H9 (cell line): ENCODE data around the gene FAP. TPM values are rescaled to one million over a fixed set of nuclear protein-coding genes. Genes with fewer than 3 reads are reported as not detected.

ENCODE experiments used
- DNase-seq: peaks from one replicate; pipeline ENCODE4 v3.0.0-alpha.2; 2017
- H2AFZ ChIP-seq: one replicate; pipeline ENCODE4 v1.6.1; 2013; ENCODE audit warnings: mild to moderate bottlenecking, low read length, control low read depth, moderate library complexity
- H2AK5ac ChIP-seq: 2 replicates; pipeline ENCODE4 v1.6.1; 2013; ENCODE audit warnings: low read length, control low read depth, mixed read lengths; ENCODE audit not compliant: insufficient read length
- H2BK120ac ChIP-seq: one replicate; pipeline ENCODE4 v1.6.1; 2013; ENCODE audit warnings: low read depth, mild to moderate bottlenecking, low read length, control low read depth, inconsistent platforms; ENCODE audit not compliant: poor library complexity, severe bottlenecking
- H2BK12ac ChIP-seq: 2 replicates; pipeline ENCODE4 v1.6.1; 2013; ENCODE audit warnings: low read length, control low read depth, mixed read lengths, low read depth; ENCODE audit not compliant: insufficient read length
- H2BK15ac ChIP-seq: 2 replicates; pipeline ENCODE4 v1.6.1; 2013; ENCODE audit warnings: low read depth, low read length, control low read depth
- H2BK20ac ChIP-seq: one replicate; pipeline ENCODE4 v1.6.1; 2013; ENCODE audit warnings: low read depth, mild to moderate bottlenecking, low read length, control low read depth, inconsistent platforms; ENCODE audit not compliant: poor library complexity, severe bottlenecking
- H2BK5ac ChIP-seq: 2 replicates; pipeline ENCODE4 v1.6.1; 2013; ENCODE audit warnings: low read length, control low read depth, mixed read lengths; ENCODE audit not compliant: insufficient read length
- H3K14ac ChIP-seq: 2 replicates; pipeline ENCODE4 v1.6.1; 2013; ENCODE audit warnings: low read length, control low read depth; ENCODE audit not compliant: insufficient read depth
- H3K18ac ChIP-seq: 2 replicates; pipeline ENCODE4 v1.6.1; 2013; ENCODE audit warnings: low read depth, mild to moderate bottlenecking, mixed read lengths, low read length, control low read depth; ENCODE audit not compliant: insufficient read length
- H3K23ac ChIP-seq: 2 replicates; pipeline ENCODE4 v1.6.1; 2013; ENCODE audit warnings: low read length, control low read depth, mixed read lengths, low read depth; ENCODE audit not compliant: insufficient read length
- H3K23me2 ChIP-seq: 2 replicates; pipeline ENCODE4 v1.6.1; 2013; ENCODE audit warnings: low read depth, mild to moderate bottlenecking, mixed read lengths, low read length, control low read depth; ENCODE audit not compliant: insufficient read length, poor library complexity, severe bottlenecking
- H3K27ac ChIP-seq: 2 replicates; pipeline ENCODE4 v1.5.1; 2013; ENCODE audit warnings: low read length, control low read depth, mixed read lengths, low read depth; ENCODE audit not compliant: insufficient read length
- H3K27me3 ChIP-seq: 2 replicates; pipeline ENCODE4 v1.6.1; 2013; ENCODE audit warnings: low read length, control low read depth, inconsistent platforms; ENCODE audit not compliant: insufficient read depth
- H3K4ac ChIP-seq: 2 replicates; pipeline ENCODE4 v1.6.1; 2013; ENCODE audit warnings: low read depth, mild to moderate bottlenecking, control low read depth, inconsistent platforms, low read length, moderate library complexity
- H3K4me1 ChIP-seq: 2 replicates; pipeline ENCODE4 v1.6.1; 2013; ENCODE audit warnings: low read length, control low read depth, inconsistent platforms; ENCODE audit not compliant: insufficient read depth
- H3K4me2 ChIP-seq: 2 replicates; pipeline ENCODE4 v1.6.1; 2013; ENCODE audit warnings: low read length, control low read depth, mixed read lengths; ENCODE audit not compliant: insufficient read length, insufficient read depth
- H3K56ac ChIP-seq: 2 replicates; pipeline ENCODE4 v1.6.1; 2013; ENCODE audit warnings: low read depth, mild to moderate bottlenecking, mixed read lengths, low read length, control low read depth; ENCODE audit not compliant: insufficient read length
- H3K79me1 ChIP-seq: 2 replicates; pipeline ENCODE4 v1.6.1; 2013; ENCODE audit warnings: low read depth, mild to moderate bottlenecking, moderate library complexity, low read length, control low read depth, inconsistent platforms; ENCODE audit not compliant: insufficient read depth, poor library complexity, severe bottlenecking
- H3K79me2 ChIP-seq: 2 replicates; pipeline ENCODE4 v1.6.1; 2013; ENCODE audit warnings: low read length, control low read depth, inconsistent platforms; ENCODE audit not compliant: insufficient read depth
- H3K9ac ChIP-seq: 2 replicates; pipeline ENCODE4 v1.6.1; 2013; ENCODE audit warnings: low read length, control low read depth, mixed read lengths; ENCODE audit not compliant: insufficient read length; ENCODE audit errors: extremely low read depth
- H3K9me3 ChIP-seq: one replicate; pipeline ENCODE4 v1.6.1; 2013; ENCODE audit warnings: low read depth, low read length, inconsistent platforms; ENCODE audit not compliant: control insufficient read depth
- H3T11ph ChIP-seq: one replicate; pipeline ENCODE4 v1.6.1; 2013; ENCODE audit warnings: mild to moderate bottlenecking, low read length, control low read depth, inconsistent platforms
- H4K20me1 ChIP-seq: one replicate; pipeline ENCODE4 v1.6.1; 2013; ENCODE audit not compliant: control insufficient read depth, insufficient read length, insufficient read depth
- H4K5ac ChIP-seq: 2 replicates; pipeline ENCODE4 v1.6.1; 2013; ENCODE audit warnings: low read depth, mild to moderate bottlenecking, mixed read lengths, low read length, control low read depth; ENCODE audit not compliant: insufficient read length
- H4K8ac ChIP-seq: replicated peaks from 2 replicates; pipeline ENCODE4 v1.6.1; 2013; ENCODE audit warnings: low read length, control low read depth, mixed read lengths, low read depth; ENCODE audit not compliant: insufficient read length
- H4K91ac ChIP-seq: 2 replicates; pipeline ENCODE4 v1.6.1; 2013; ENCODE audit warnings: low read depth, mild to moderate bottlenecking, moderate library complexity, mixed read lengths, low read length, control low read depth; ENCODE audit not compliant: insufficient read length
- H3K27ac Mint-ChIP-seq, 3 experiments: 2 replicates in 2 of 3; 3 replicates in 1 of 3; pipeline ENCODE4 v1.8.0; 2020 to 2021; ENCODE audit warnings: mixed read lengths in 3 of 3, mild to moderate bottlenecking in 1 of 3, moderate library complexity in 1 of 3
- H3K27me3 Mint-ChIP-seq: 2 replicates; pipeline ENCODE4 v1.8.0; 2021; ENCODE audit warnings: low read depth, mild to moderate bottlenecking, moderate library complexity, mixed read lengths
- H3K36me3 Mint-ChIP-seq, 3 experiments: 2 replicates in 2 of 3; 3 replicates in 1 of 3; pipeline ENCODE4 v1.8.0; 2020 to 2021; ENCODE audit warnings: low read depth in 3 of 3, mixed read lengths in 3 of 3; ENCODE audit not compliant: insufficient read depth in 1 of 3
- H3K4me1 Mint-ChIP-seq, 2 experiments: 2 replicates each; pipeline ENCODE4 v1.8.0; 2020; ENCODE audit warnings: mixed read lengths in 2 of 2
- H3K4me3 Mint-ChIP-seq, 2 experiments: 2 replicates in 1 of 2; 3 replicates in 1 of 2; pipeline ENCODE4 v1.8.0; 2020 to 2021; ENCODE audit warnings: mild to moderate bottlenecking in 2 of 2, mixed read lengths in 2 of 2, moderate library complexity in 1 of 2
- H3K9me3 Mint-ChIP-seq, 2 experiments: 2 replicates in 1 of 2; 3 replicates in 1 of 2; pipeline ENCODE4 v1.8.0; 2020; ENCODE audit warnings: mild to moderate bottlenecking in 2 of 2, mixed read lengths in 2 of 2, moderate library complexity in 1 of 2
- CTCF ChIP-seq: fragments of 200-600 bp; sonication (generic); conservative IDR thresholded peaks from 3 replicates; pipeline ENCODE4 v1.8.0; 2021; ENCODE audit warnings: antibody characterized with exemption, mild to moderate bottlenecking
- WGBS: extraction: QIAGEN DNeasy Blood & Tissue Kit; methylation state at CpG from one replicate; pipeline ENCODE4 v1.1.7; 2013; ENCODE audit warnings: missing lambda C conversion rate, low lambda C conversion rate, mixed read lengths; ENCODE audit not compliant: insufficient read length; ENCODE audit errors: extremely low coverage; 5-methylcytosine and 5-hydroxymethylcytosine counted together
- total RNA-seq: library from RNA; stranded (reverse); gene quantifications from 2 replicates; pipeline ENCODE4 v1.2.1, GENCODE V29; 2021

FAP gene
- total RNA-seq, 1 experiment from 2014 or later = not detected

DNA sequence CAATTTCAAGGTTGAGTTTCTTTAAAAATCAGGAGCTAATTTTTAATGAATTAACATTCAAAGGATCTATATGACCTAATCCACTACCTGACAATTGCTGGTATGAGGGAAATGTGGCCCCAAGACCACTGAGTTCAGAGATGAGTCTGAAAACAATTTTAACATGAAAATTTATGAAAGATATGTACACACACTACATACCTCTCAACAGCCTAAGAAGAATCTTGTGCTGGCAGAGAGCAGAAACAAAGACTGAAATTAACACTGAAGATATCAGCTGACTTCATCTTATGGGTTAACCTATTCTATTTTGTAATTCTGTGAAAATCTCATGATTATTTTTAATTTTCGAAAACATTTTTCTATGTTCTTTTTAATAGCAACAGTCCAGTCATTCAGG lies 1.7 kb downstream of the FAP start:
- Mint-ChIP-seq H3K27ac (no peak overlapping the region), H3K4me1 (peaks cover 0 to 3% of the 10 kb centered on the region in 2 experiments; a peak in 1 of 4 replicates), H3K9me3 (no peaks in the 10 kb centered on the region; a peak in 1 of 5 replicates), H3K36me3 (no peaks in the 10 kb centered on the region), H3K4me3 (no peak overlapping the region), H3K27me3 (no peaks in the 10 kb centered on the region)
- H3K14ac ChIP-seq = no peak overlapping the region
- H4K8ac ChIP-seq = no peak overlapping the region
- no peak overlapping the region for H2BK5ac ChIP-seq
- H4K20me1 ChIP-seq = no peaks in the 10 kb centered on the region
- no peak overlapping the region for H3K23ac ChIP-seq
- no peak overlapping the region for H3K18ac ChIP-seq
- no peak overlapping the region for H3K9ac ChIP-seq
- no peaks in the 10 kb centered on the region for H3K9me3 ChIP-seq
- H3K27me3 ChIP-seq = no peaks in the 10 kb centered on the region
- no peak overlapping the region for H2BK15ac ChIP-seq
- H2AK5ac ChIP-seq = no peak overlapping the region
- H2BK12ac ChIP-seq = no peak overlapping the region
- no CpG with 5 or more reads among the region's 1 CpG for WGBS
- H3K4ac ChIP-seq = no peak overlapping the region
- no peak overlapping the region for H2BK20ac ChIP-seq
- no peak overlapping the region for H3T11ph ChIP-seq
- DNase-seq = no peak
- no peaks in the 10 kb centered on the region for H3K79me2 ChIP-seq
- H3K56ac ChIP-seq = no peak overlapping the region
- H3K79me1 ChIP-seq = no peaks in the 10 kb centered on the region
- no peak overlapping the region for H2AFZ ChIP-seq
- no peak overlapping the region for H3K27ac ChIP-seq
- H3K4me1 ChIP-seq = no peaks in the 10 kb centered on the region
- no peak overlapping the region for H4K91ac ChIP-seq
- no peak overlapping the region for H3K4me2 ChIP-seq
- no peak overlapping the region for H4K5ac ChIP-seq
- no peaks in the 10 kb centered on the region for H3K23me2 ChIP-seq
- no peak for TF ChIP-seq CTCF
- H2BK120ac ChIP-seq = no peak overlapping the region
